Ovary (tissue), 3 donors: ENCODE data around the gene OTUB1.
A peak's percentile ranks its signal among the peaks of the same experiment; 100 is the strongest.

Experiments used
- POLR2A ChIP-seq: fragments of 450-650 bp; IDR thresholded peaks from one replicate; pipeline ENCODE4 v1.6.1; 2017; ENCODE audit warnings: antibody characterized with exemption, mild to moderate bottlenecking, moderate library complexity
- TF ChIP-seq, protein P1 (sequence below), 3 donors: fragments of 450-650 bp in 2 of 3; fragments of 200-600 bp in 1 of 3; IDR thresholded peaks; one replicate each; pipeline versions ENCODE4 v1.5.1 to v1.8.0; 2016 to 2022; ENCODE audit warnings: antibody characterized with exemption in 3 of 3, mild to moderate bottlenecking in 1 of 3
- donor health status: DM: no; HTN: no; CAD: no.

DNA sequence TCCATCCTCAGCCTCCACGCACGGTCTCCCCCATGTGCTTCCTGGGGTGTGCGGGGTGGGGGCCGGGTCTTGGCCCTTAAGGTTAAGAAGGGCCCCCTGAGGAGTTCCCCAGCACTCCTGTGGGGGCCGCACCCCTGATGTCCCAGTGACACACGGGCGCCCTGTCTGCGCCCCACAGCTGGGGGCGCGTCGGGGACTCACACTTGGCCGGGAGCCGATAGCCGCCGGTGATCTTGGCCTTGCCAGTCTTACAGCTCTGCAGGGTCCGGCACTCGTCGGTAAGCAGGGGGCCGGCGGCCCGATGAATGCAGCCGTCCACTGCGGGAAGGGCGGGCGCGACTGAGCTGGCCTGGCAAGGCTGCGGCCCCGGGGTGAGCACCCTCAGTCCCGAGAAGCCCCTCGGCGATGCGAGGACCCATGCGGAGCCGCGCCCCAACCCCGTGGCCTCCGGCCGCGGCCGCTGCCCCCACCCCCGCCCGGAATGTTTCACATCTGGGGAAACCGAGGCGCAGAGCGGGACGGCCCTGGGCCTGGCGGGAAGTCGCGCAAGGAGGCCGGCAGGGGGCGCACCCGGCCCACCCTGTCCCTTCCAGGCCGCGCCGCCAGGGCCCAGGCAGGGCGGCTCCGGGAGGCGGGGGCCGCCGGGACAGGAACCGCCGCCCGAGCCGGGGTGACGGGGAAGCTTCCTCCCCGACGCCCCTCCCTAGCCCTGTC is 13.9 kb downstream of the OTUB1 start:
- TF ChIP-seq, protein P1, sequence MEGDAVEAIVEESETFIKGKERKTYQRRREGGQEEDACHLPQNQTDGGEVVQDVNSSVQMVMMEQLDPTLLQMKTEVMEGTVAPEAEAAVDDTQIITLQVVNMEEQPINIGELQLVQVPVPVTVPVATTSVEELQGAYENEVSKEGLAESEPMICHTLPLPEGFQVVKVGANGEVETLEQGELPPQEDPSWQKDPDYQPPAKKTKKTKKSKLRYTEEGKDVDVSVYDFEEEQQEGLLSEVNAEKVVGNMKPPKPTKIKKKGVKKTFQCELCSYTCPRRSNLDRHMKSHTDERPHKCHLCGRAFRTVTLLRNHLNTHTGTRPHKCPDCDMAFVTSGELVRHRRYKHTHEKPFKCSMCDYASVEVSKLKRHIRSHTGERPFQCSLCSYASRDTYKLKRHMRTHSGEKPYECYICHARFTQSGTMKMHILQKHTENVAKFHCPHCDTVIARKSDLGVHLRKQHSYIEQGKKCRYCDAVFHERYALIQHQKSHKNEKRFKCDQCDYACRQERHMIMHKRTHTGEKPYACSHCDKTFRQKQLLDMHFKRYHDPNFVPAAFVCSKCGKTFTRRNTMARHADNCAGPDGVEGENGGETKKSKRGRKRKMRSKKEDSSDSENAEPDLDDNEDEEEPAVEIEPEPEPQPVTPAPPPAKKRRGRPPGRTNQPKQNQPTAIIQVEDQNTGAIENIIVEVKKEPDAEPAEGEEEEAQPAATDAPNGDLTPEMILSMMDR (IDR thresholded peaks at IDR 0.05), result peak; percentile 57 to 94 (median 94)
- no peak for TF ChIP-seq POLR2A
